ENCODE data around the gene EMP3.

The EMP3 gene

GRCh38 chr19:48329167-48329891 is 4.0 kb downstream of the EMP3 start:
- no peak for TF ChIP-seq CTCF (IDR thresholded peaks at IDR 0.05; ENCODE audit: insufficient read depth, low read depth, low read length, missing control alignments)
- no peak overlapping the region for H3K4me3 ChIP-seq (ENCODE audit: low read length)
- DNase-seq (ENCODE audit: low read depth), result peak; percentile 73

GRCh38 chr19:48330012-48330681 is 4.8 kb downstream of the EMP3 start:
- TF ChIP-seq CTCF (IDR thresholded peaks at IDR 0.05; ENCODE audit: insufficient read depth, low read depth, low read length, missing control alignments), result peak; percentile 3
- H3K4me3 ChIP-seq (ENCODE audit: low read length), result peak overlapping the region; percentile 60
- DNase-seq (ENCODE audit: low read depth), result peak; percentile 92

- DNase-seq (ENCODE audit: low read depth), result no peak
- TF ChIP-seq CTCF (IDR thresholded peaks at IDR 0.05; ENCODE audit: insufficient read depth, low read depth, low read length, missing control alignments), result no peak
- H3K4me3 ChIP-seq (ENCODE audit: low read length), result peak overlapping the region; percentile 37
These were observed 7.0 kb downstream of the EMP3 start for GRCh38 chr19:48332351-48332661.

GRCh38 chr19:48332662-48333466 is 7.5 kb downstream of the EMP3 start:
- H3K4me3 ChIP-seq (ENCODE audit: low read length), result peak overlapping the region; percentile 86
- TF ChIP-seq CTCF (IDR thresholded peaks at IDR 0.05; ENCODE audit: insufficient read depth, low read depth, low read length, missing control alignments), result no peak
- peak; percentile 100 for DNase-seq (ENCODE audit: low read depth)

- H3K4me3 ChIP-seq (ENCODE audit: low read length), result peak overlapping the region; percentile 86
- DNase-seq (ENCODE audit: low read depth), result peak; percentile 95
- TF ChIP-seq CTCF (IDR thresholded peaks at IDR 0.05; ENCODE audit: insufficient read depth, low read depth, low read length, missing control alignments), result peak; percentile 70
These were observed 8.4 kb downstream of the EMP3 start for GRCh38 chr19:48333467-48334384.

- H3K4me3 ChIP-seq (ENCODE audit: low read length), result no peak overlapping the region
- no peak for DNase-seq (ENCODE audit: low read depth)
- no peak for TF ChIP-seq CTCF (IDR thresholded peaks at IDR 0.05; ENCODE audit: insufficient read depth, low read depth, low read length, missing control alignments)
These were observed 13.0 kb downstream of the EMP3 start for GRCh38 chr19:48338253-48338755.

Measured in epithelial cell of esophagus (primary cell).